ENCODE measurements around the gene IGF1R. TPM values are rescaled to one million over a fixed set of nuclear protein-coding genes. Genes with fewer than 3 reads are reported as not detected.

The IGF1R gene
- total RNA-seq, 4 donors from 2014 or later = 31.6 to 87.8 (median 60.0) TPM

DNA sequence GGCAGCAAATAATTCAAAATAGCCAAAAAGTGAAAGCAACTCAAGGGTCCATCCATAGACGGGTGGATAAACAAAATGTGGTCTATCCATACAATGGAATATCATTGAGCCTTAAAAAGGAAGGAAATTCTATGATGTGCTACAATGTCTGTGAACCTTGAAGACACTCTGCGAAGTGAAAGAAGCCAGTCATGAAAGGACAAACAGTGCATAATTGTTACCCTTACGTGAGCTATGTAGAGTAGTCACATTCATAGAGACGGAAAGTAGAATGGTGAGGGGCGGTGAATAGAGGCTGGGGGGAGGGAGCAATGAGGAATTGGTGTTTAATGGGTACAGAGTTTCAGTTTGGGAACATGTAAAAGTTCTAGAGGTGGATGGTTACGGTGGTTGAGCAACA, 18.1 kb downstream of the IGF1R start:
- no peaks in the 10 kb centered on the region for H3K9me3 ChIP-seq
- 90 to 91% methylated on average over 6 of the region's 6 CpGs for WGBS, 2 donors (ENCODE audit: low coverage in 1 of 2)
- no peak overlapping the region for H3K4me3 ChIP-seq
- no peak overlapping the region for H3K27ac ChIP-seq
- ATAC-seq = no peak
- no peaks in the 10 kb centered on the region for H3K27me3 ChIP-seq
- peaks cover 11 to 97% (median 41%) of the 10 kb centered on the region in 3 donors for H3K4me1 ChIP-seq
- TF ChIP-seq POLR2AphosphoS5 (IDR thresholded peaks at IDR 0.05) (no peak), EP300 (IDR thresholded peaks at IDR 0.05) (no peak), POLR2A (IDR thresholded peaks at IDR 0.05) (no peak)
- TF ChIP-seq, protein P1, sequence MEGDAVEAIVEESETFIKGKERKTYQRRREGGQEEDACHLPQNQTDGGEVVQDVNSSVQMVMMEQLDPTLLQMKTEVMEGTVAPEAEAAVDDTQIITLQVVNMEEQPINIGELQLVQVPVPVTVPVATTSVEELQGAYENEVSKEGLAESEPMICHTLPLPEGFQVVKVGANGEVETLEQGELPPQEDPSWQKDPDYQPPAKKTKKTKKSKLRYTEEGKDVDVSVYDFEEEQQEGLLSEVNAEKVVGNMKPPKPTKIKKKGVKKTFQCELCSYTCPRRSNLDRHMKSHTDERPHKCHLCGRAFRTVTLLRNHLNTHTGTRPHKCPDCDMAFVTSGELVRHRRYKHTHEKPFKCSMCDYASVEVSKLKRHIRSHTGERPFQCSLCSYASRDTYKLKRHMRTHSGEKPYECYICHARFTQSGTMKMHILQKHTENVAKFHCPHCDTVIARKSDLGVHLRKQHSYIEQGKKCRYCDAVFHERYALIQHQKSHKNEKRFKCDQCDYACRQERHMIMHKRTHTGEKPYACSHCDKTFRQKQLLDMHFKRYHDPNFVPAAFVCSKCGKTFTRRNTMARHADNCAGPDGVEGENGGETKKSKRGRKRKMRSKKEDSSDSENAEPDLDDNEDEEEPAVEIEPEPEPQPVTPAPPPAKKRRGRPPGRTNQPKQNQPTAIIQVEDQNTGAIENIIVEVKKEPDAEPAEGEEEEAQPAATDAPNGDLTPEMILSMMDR (IDR thresholded peaks at IDR 0.05) = no peak
- no peaks in the 10 kb centered on the region for H3K36me3 ChIP-seq

DNA sequence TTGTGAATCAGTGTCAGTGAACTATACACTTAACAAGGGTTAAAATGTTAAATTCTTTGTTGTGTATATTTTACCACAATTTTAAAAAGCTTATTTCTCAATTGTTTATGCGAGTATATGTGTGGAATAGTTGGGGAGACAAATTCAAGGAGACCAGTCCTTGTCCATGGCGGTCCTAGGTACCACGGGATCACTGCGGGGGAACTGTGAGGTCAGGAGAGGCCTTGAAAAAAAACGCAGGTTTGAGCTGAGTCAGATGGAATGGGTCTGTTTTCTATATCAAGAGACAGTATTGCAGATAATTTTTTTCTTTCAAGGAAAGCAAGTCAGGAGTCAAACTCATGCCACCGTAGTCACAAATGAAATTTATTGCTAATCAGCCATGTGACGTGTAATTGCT, 18.5 kb downstream of the IGF1R start:
- H3K27ac ChIP-seq = no peak overlapping the region
- H3K9me3 ChIP-seq = no peaks in the 10 kb centered on the region
- H3K4me3 ChIP-seq = no peak overlapping the region
- no peak for ATAC-seq
- H3K4me1 ChIP-seq = peaks cover 11 to 97% (median 45%) of the 10 kb centered on the region in 3 donors
- TF ChIP-seq, protein P1 (IDR thresholded peaks at IDR 0.05) = no peak
- TF ChIP-seq POLR2AphosphoS5 (IDR thresholded peaks at IDR 0.05) (no peak), POLR2A (IDR thresholded peaks at IDR 0.05) (no peak), EP300 (IDR thresholded peaks at IDR 0.05) (no peak)
- H3K36me3 ChIP-seq = no peaks in the 10 kb centered on the region
- H3K27me3 ChIP-seq = no peaks in the 10 kb centered on the region
- 76 to 81% methylated on average over 7 of the region's 7 CpGs for WGBS, 2 donors (ENCODE audit: low coverage in 1 of 2)

DNA sequence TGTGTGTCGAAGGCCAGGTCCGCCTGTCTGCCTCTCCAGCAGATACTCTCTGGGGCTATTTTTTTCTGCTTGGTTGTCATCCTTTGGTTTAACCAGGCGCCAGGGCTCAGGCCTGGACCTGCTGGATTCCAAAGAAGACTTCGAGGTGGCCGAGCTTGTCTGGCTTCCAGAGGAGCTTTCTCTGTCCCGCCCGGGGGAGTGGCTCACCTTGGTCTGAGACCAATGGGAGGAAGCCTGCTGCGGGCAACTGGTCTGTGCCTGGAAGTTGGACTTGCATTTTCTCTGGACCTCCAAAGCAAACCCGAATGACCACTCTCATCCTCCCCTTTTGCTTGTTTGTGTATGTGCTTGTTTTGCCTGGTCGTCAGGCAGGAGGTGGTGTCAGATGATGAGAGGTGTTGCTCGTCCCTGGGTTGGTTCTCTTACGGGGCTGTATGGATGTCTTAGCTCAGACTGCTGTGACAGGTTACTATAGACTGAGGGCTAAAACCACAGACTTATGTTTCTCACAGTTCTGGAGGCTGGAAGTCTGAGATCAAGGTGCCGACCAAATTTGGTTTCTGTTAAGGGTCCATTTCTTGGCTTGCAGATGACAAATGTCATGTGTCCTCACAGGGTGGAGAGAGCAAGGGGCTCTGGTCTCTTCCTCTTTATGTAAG, 19.3 kb downstream of the IGF1R start:
- ATAC-seq = no peak
- no peaks in the 10 kb centered on the region for H3K9me3 ChIP-seq
- no peaks in the 10 kb centered on the region for H3K36me3 ChIP-seq
- H3K4me3 ChIP-seq = no peak overlapping the region
- TF ChIP-seq EP300 (IDR thresholded peaks at IDR 0.05) (no peak), POLR2AphosphoS5 (IDR thresholded peaks at IDR 0.05) (no peak), POLR2A (IDR thresholded peaks at IDR 0.05) (no peak)
- TF ChIP-seq, protein P1 (IDR thresholded peaks at IDR 0.05) = no peak
- peaks cover 11 to 97% (median 47%) of the 10 kb centered on the region in 3 donors for H3K4me1 ChIP-seq
- H3K27me3 ChIP-seq = no peaks in the 10 kb centered on the region
- 72 to 100% methylated on average over 2 to 3 of the region's 13 CpGs for WGBS, 2 donors (ENCODE audit: low coverage in 1 of 2)
- H3K27ac ChIP-seq = no peak overlapping the region

DNA sequence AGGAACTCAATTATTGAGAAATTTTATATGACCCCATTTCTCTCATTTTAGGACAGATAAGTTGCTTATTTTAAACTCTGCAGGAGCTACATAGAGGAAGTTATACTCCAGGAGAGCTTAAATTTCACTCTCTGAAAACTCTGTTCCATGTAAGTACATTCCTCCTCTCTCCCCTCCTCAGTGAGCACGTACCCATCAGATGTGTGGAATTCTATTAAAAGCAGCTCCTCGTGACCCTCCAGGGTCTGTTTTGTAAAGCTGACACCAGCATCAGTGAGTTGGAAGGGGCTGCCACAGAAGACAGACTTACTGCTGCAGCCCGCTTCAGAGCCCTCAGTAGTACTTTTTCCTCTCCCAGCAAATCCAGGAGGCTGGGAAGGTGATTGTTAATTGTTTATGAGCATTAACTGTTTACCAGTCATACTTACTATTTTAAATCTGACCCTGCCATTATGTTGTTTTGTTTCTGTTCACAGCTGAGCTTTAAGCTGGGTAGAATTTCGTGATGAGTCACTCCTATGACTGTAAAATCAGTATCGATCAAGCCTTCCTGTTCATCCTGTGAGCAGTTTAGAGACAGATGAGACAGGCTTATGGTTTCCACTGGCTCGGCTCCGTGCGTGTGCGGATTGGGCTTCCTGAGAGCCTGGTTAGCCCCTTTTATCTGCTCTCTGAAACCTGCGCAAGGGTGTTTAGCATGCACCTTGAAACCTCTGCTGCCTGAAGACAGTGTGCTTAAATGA, 20.4 kb downstream of the IGF1R start:
- 44 to 65% methylated on average over 4 to 10 of the region's 10 CpGs for WGBS, 2 donors (ENCODE audit: low coverage in 1 of 2)
- Histone ChIP-seq H3K9me3 (no peaks in the 10 kb centered on the region), H3K27ac (no peak overlapping the region), H3K4me3 (no peak overlapping the region), H3K36me3 (no peaks in the 10 kb centered on the region), H3K27me3 (no peaks in the 10 kb centered on the region), H3K4me1 (peaks cover 11 to 97% (median 53%) of the 10 kb centered on the region in 3 donors)
- TF ChIP-seq POLR2AphosphoS5 (IDR thresholded peaks at IDR 0.05) (no peak), EP300 (IDR thresholded peaks at IDR 0.05) (no peak)
- TF ChIP-seq, protein P1 (IDR thresholded peaks at IDR 0.05) = no peak
- ATAC-seq = no peak

DNA sequence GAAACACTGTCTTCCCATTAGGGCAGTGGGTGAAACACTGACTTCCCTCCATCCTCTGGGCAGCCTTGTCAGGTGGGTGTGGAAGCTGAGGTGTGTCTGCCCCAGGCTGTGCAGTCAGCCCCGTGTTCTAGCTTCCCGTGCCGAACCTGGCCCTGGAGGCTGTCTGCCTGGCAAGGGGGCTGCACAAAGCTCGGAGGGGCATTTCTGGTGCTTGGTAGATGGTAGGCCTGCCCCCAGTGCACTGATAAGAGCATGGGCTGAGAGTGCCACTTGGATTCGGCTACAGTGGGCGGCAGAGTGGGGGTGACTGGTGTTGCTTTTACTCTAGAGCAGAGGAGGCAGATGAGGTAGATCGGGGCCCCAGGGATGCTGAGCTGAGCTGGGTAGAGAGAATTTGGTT, 21.3 kb downstream of the IGF1R start:
- WGBS, 2 donors (ENCODE audit: low coverage in 1 of 2) = 96 to 100% methylated on average over 1 to 3 of the region's 7 CpGs
- Histone ChIP-seq H3K4me1 (peaks cover 11 to 90% (median 53%) of the 10 kb centered on the region in 3 donors), H3K4me3 (no peak overlapping the region), H3K36me3 (no peaks in the 10 kb centered on the region), H3K27ac (no peak overlapping the region), H3K27me3 (no peaks in the 10 kb centered on the region), H3K9me3 (no peaks in the 10 kb centered on the region)
- no peak for ATAC-seq
- TF ChIP-seq POLR2A (IDR thresholded peaks at IDR 0.05) (no peak), EP300 (IDR thresholded peaks at IDR 0.05) (no peak), POLR2AphosphoS5 (IDR thresholded peaks at IDR 0.05) (no peak)
- TF ChIP-seq, protein P1 (IDR thresholded peaks at IDR 0.05) = no peak
